Muscle layer of duodenum (tissue), 2 donors: ENCODE measurements around the gene ZFP36L2.

Experiments
- H3K27ac ChIP-seq: one replicate; pipeline ENCODE4 v1.7.0; 2013; ENCODE audit warnings: mild to moderate bottlenecking, low read length
- H3K27me3 ChIP-seq: one replicate; pipeline ENCODE4 v1.7.0; 2013; ENCODE audit warnings: low read depth, mild to moderate bottlenecking, control low read depth, low read length
- H3K36me3 ChIP-seq, 2 donors: one replicate each; pipeline ENCODE4 v1.7.0; 2013; ENCODE audit warnings: low read length in 2 of 2, control low read depth in 1 of 2, mild to moderate bottlenecking in 1 of 2; ENCODE audit not compliant: insufficient read depth in 2 of 2, control insufficient read depth in 1 of 2
- H3K4me1 ChIP-seq, 2 donors: one replicate each; pipeline ENCODE4 v1.7.0; 2013; ENCODE audit warnings: low read length in 2 of 2, mild to moderate bottlenecking in 2 of 2, control low read depth in 1 of 2, moderate library complexity in 1 of 2; ENCODE audit not compliant: insufficient read depth in 2 of 2, control insufficient read depth in 1 of 2
- H3K4me3 ChIP-seq, 2 donors: one replicate each; pipeline ENCODE4 v1.7.0; 2013; ENCODE audit warnings: low read length in 2 of 2, low read depth in 1 of 2, mild to moderate bottlenecking in 1 of 2
- H3K9me3 ChIP-seq, 2 donors: one replicate each; pipeline ENCODE4 v1.7.0; 2013; ENCODE audit warnings: low read length in 2 of 2, control low read depth in 1 of 2, mild to moderate bottlenecking in 1 of 2; ENCODE audit not compliant: control insufficient read depth in 1 of 2
- donor health status: healthy.

ZFP36L2 gene

GRCh38 chr2:43178602-43179542, 47.5 kb downstream of the ZFP36L2 start:
- peaks cover 6 to 12% of the 10 kb centered on the region in 2 donors for H3K9me3 ChIP-seq
- H3K4me1 ChIP-seq: peaks cover 3 to 4% of the 10 kb centered on the region in 2 donors
- no peaks in the 10 kb centered on the region for H3K36me3 ChIP-seq
- H3K27me3 ChIP-seq: no peaks in the 10 kb centered on the region
- H3K27ac ChIP-seq: peak overlapping the region; percentile 86
- H3K4me3 ChIP-seq: no peak overlapping the region

- Histone ChIP-seq H3K4me3 (no peak overlapping the region), H3K36me3 (no peaks in the 10 kb centered on the region), H3K4me1 (peaks cover 3 to 4% of the 10 kb centered on the region in 2 donors), H3K9me3 (peaks cover 6 to 12% of the 10 kb centered on the region in 2 donors), H3K27me3 (no peaks in the 10 kb centered on the region), H3K27ac (peak overlapping the region; percentile 86)
Measured at GRCh38 chr2:43178055-43178598, 48.3 kb downstream of the ZFP36L2 start.

- no peak overlapping the region for H3K27ac ChIP-seq
Measured at GRCh38 chr2:43176449-43176848, 50.0 kb downstream of the ZFP36L2 start.

GRCh38 chr2:43175876-43176275, 50.5 kb downstream of the ZFP36L2 start:
- H3K36me3 ChIP-seq: no peaks in the 10 kb centered on the region
- H3K4me3 ChIP-seq: no peak overlapping the region
- peaks cover 6 to 12% of the 10 kb centered on the region in 2 donors for H3K9me3 ChIP-seq
- H3K4me1 ChIP-seq: peaks cover 3 to 7% of the 10 kb centered on the region in 2 donors
- no peaks in the 10 kb centered on the region for H3K27me3 ChIP-seq
- H3K27ac ChIP-seq: no peak overlapping the region

More at GRCh38 chr2:43176449-43176848, 50.0 kb downstream of the ZFP36L2 start:
- Histone ChIP-seq H3K4me3 (no peak overlapping the region), H3K36me3 (no peaks in the 10 kb centered on the region), H3K4me1 (peaks cover 3 to 7% of the 10 kb centered on the region in 2 donors), H3K27me3 (no peaks in the 10 kb centered on the region), H3K9me3 (peaks cover 6 to 12% of the 10 kb centered on the region in 2 donors)

GRCh38 chr2:43175020-43175441, 51.4 kb downstream of the ZFP36L2 start:
- Histone ChIP-seq H3K27ac (peak overlapping the region; percentile 79), H3K4me3 (peak overlapping the region in 1 of 2 donors; percentile 24), H3K9me3 (peaks cover 6 to 12% of the 10 kb centered on the region in 2 donors), H3K36me3 (no peaks in the 10 kb centered on the region), H3K27me3 (no peaks in the 10 kb centered on the region), H3K4me1 (peaks cover 7 to 9% of the 10 kb centered on the region in 2 donors)

GRCh38 chr2:43174368-43174916, 52.0 kb downstream of the ZFP36L2 start:
- H3K9me3 ChIP-seq: peaks cover 6 to 12% of the 10 kb centered on the region in 2 donors
- no peaks in the 10 kb centered on the region for H3K27me3 ChIP-seq
- H3K4me1 ChIP-seq: peaks cover 7 to 14% of the 10 kb centered on the region in 2 donors
- no peaks in the 10 kb centered on the region for H3K36me3 ChIP-seq
- H3K4me3 ChIP-seq: peak overlapping the region in 1 of 2 donors; percentile 24
- H3K27ac ChIP-seq: peak overlapping the region; percentile 79
